IMR-90 (cell line): ENCODE results near the gene FRMD1.

Experiments used
- CTCF ChIP-seq: conservative IDR thresholded peaks from 2 replicates; pipeline ENCODE4 v1.5.1; 2012; ENCODE audit warnings: mild to moderate bottlenecking, low read depth, low read length, improper control_type of control experiment
- FOS ChIP-seq: fragments of 150-350 bp; IDR thresholded peaks from 2 replicates; pipeline ENCODE4 v1.6.1; 2016; ENCODE audit warnings: low read depth, low read length
- NFE2L2 ChIP-seq: fragments of 150-350 bp; IDR thresholded peaks from 2 replicates; pipeline ENCODE4 v1.6.1; 2016; ENCODE audit warnings: low read depth, mild to moderate bottlenecking, low read length
- RAD21 ChIP-seq: IDR thresholded peaks from 2 replicates; pipeline ENCODE4 v1.6.1; 2012; ENCODE audit warnings: low read length, improper control_type of control experiment
- RFX5 ChIP-seq: IDR thresholded peaks from 2 replicates; pipeline ENCODE4 v1.8.0; 2012; ENCODE audit warnings: low read depth, mild to moderate bottlenecking, low read length, moderate library complexity
- SMC3 ChIP-seq: fragments of 150-350 bp; IDR thresholded peaks from 2 replicates; pipeline ENCODE4 v1.6.1; 2016; ENCODE audit warnings: low read depth, mild to moderate bottlenecking, antibody characterized with exemption, low read length, moderate library complexity
- USF2 ChIP-seq: fragments of 150-350 bp; IDR thresholded peaks from 2 replicates; pipeline ENCODE4 v1.6.1; 2017; ENCODE audit warnings: mild to moderate bottlenecking, antibody characterized with exemption, low read length, low read depth

GRCh38 chr6:168044521-168045130 is 34.4 kb downstream of the FRMD1 start:
- TF ChIP-seq RAD21 (no peak), RFX5 (no peak), CTCF (no peak), USF2 (no peak), SMC3 (no peak), NFE2L2 (no peak), FOS (no peak)
